Nucleus accumbens (tissue), 56 donors: Measurements from ENCODE around the gene FLG.
"Not testable (repeated sequence)": the region's sequence is repeated elsewhere in the genome, so short reads cannot be mapped to it uniquely, and the experiment has no call there.

Source experiments
- DNase-seq, 56 donors: peaks; one replicate each; lab custom pipeline; 2025; lab: John Stamatoyannopoulos, UW

Gene FLG

GRCh38 chr1:152303139-152303872 is 21.7 kb downstream of the FLG start:
- not testable (repeated sequence) for DNase-seq

- not testable (repeated sequence) for DNase-seq
These were observed 68.6 kb downstream of the FLG start for GRCh38 chr1:152256394-152256793.
